GM21447 (cell line): ENCODE results near the gene ZSCAN2.
"Not testable (repeated sequence)": the region's sequence is repeated elsewhere in the genome, so short reads cannot be mapped to it uniquely, and the experiment has no call there.

Source experiments
- ATAC-seq: cut with Tn5 transposase; IDR thresholded peaks from one replicate; pipeline ENCODE4 v1.9.1; 2021; ENCODE audit not compliant: unreplicated experiment

Gene ZSCAN2

GRCh38 chr15:84600687-84601554 is at the start of gene ZSCAN2:
TSS of gene ZSCAN2 (plus strand) at chr15:84601009. CDS start at chr15:84603928, 2,919 bp downstream.
- peak; percentile 93 for ATAC-seq

- not testable (repeated sequence) for ATAC-seq
These were observed 49.2 kb upstream of the ZSCAN2 start for GRCh38 chr15:84551624-84552023.

DNA sequence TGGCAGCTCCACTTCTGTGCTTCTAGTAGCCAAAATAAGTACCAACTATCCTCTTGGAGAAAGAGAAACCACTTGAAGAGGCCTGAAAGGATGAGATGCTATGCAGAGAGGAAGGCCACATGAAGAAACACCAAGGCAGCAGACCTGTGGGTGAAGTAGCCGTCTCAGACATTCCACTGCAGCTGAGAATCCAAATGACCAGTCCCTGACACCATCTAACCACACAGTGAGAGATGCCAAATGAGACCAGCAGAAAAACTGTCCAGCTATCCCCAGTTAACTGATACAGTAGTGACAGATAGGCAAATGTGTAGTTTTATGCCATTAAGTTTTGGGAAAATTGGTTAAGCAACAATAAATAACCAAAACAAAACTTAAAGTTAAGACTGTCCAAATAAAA is 47.9 kb upstream of the ZSCAN2 start:
- no peak for ATAC-seq

GRCh38 chr15:84556690-84557089 is 44.1 kb upstream of the ZSCAN2 start:
- ATAC-seq: not testable (repeated sequence)

DNA sequence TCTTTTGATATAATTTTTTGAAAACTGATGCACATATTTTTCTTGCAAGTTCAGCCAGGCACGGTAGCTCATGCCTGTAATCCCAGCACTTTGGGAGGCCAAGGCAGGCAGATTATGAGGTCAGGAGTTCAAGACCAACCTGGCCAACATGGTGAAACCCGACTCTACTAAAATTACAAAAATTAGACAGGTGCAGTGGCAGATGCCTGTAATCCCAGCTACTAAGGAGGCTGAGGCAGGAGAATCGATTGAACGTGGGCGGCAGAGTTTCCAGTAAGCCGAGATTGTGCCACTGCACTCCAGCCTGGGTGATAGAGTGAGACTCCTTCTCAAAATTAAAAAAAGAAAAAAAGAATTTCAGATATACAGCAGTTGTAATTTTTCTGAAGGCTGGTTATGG is 32.8 kb upstream of the ZSCAN2 start:
- not testable (repeated sequence) for ATAC-seq

- peak; percentile 53 for ATAC-seq
These were observed 30.6 kb upstream of the ZSCAN2 start for GRCh38 chr15:84570164-84570735.

DNA sequence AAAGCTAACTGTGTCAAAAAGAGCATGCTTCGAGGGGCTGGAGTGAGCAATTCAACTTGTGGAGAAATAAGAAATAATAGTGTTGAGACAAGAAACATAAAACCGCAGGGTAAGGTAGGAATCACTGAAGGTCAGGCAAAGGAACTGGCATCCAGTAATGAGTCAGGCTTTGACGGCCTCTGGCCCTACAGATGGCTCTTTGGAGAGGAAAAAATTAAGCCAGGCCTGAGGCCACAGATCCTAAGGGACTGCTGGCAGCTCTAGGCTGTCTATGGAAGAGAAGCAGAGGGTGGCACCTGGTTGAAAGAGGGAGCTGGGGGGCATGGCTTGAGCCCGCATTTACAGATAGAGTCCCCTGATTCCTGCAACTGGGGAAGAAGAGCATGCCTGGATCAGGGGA is 28.6 kb upstream of the ZSCAN2 start:
- no peak for ATAC-seq

- ATAC-seq: no peak
These were observed 25.3 kb upstream of the ZSCAN2 start for GRCh38 chr15:84575493-84575892.

GRCh38 chr15:84577891-84578290 is 22.9 kb upstream of the ZSCAN2 start:
- not testable (repeated sequence) for ATAC-seq

GRCh38 chr15:84579261-84579721 is 21.5 kb upstream of the ZSCAN2 start:
- not testable (repeated sequence) for ATAC-seq

GRCh38 chr15:84581676-84582428 is 19.0 kb upstream of the ZSCAN2 start:
- ATAC-seq: not testable (repeated sequence)

DNA sequence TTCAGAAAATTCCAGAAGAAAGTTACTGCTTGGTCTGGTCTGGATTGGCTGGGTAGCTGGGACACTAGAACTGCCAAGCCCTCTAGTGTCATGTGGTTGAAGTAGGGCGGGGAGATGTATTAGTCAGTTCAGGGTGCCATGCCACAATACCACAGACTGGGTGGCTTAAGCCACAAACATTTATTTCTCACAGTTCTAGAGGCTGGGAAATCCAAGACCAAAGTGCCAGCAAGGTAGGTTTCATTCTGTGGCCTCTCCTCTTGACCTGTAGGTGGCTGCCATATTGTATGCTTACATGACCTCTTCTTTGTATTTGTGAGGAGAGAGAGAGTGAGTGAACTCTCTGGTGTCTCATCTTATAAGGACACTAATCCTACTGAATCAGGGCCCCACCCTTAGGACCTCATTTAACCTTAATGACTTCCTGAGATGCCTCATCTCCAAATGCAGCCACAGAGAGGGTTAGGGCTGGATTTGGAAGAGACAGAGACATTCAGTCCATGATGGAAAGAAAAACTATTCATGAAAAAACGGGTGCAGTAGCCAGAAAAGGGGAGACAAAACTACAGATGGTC is 18.1 kb upstream of the ZSCAN2 start:
- ATAC-seq: no peak

DNA sequence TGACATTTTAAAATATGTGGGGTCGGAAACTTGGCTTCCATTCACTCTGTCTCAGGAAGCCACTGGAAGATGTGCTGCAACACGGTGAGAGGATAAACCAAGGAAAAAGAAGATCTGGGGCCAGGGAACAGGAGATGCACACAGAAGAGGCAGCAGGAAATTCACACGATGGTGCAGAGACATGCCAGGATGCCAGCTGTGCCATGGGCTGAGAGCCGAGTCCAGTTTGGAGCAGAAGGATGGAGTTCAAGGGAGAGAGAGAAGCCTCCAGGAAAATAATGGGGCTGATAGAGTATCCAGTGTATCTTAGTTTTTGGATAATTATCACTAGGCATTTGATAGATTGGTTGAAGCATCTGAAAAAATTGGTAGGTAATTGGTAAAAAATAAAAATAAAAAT is 16.9 kb upstream of the ZSCAN2 start:
- not testable (repeated sequence) for ATAC-seq

GRCh38 chr15:84586696-84587095 is 14.1 kb upstream of the ZSCAN2 start:
- no peak for ATAC-seq

GRCh38 chr15:84588053-84588874 is 12.5 kb upstream of the ZSCAN2 start:
- ATAC-seq: peak; percentile 98

DNA sequence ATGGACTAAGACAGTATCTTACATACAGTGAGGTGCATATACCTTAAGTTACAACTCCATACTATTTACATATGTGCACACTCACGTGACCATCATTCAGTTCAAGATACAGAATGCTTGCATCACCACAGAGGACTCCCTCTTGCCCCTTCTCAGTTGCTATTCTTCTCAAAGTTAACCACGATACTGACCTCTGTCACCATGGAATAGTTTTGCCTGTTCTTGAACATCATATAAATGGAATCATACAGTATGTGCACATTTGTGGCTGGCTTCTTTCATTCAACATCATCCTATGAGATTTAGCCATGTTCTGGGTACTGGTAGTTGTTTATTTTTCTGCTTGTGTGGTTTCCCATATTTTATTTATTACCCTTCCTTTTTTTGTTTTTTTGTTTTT is 10.4 kb upstream of the ZSCAN2 start:
- ATAC-seq: no peak

GRCh38 chr15:84591815-84592214 is 9.0 kb upstream of the ZSCAN2 start:
- ATAC-seq: no peak

GRCh38 chr15:84594617-84595290 is 6.1 kb upstream of the ZSCAN2 start:
- ATAC-seq: no peak

DNA sequence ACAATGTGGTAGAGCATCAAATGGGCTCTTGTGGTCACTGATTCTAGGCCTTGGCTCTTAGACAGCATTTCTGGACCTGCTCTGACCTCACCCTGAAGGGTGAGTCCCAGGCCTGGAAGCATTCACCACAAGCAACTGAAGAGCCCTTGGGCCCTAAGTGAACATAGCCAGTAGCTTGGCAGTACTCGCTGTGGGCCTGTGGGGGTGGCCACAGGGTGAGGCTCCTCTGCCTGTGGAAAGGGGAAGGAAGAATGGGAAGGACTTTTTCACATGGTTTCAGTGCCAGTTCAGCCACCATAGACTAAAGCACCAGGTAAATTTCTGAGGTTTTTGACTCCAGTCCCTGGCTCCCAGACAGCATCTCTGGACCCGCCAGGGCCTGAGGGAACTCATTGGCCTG is 5.1 kb upstream of the ZSCAN2 start:
- ATAC-seq: no peak

- ATAC-seq: no peak
These were observed 3.5 kb upstream of the ZSCAN2 start for GRCh38 chr15:84597296-84597695.
